ENCODE results near the gene VANGL1.

DNA sequence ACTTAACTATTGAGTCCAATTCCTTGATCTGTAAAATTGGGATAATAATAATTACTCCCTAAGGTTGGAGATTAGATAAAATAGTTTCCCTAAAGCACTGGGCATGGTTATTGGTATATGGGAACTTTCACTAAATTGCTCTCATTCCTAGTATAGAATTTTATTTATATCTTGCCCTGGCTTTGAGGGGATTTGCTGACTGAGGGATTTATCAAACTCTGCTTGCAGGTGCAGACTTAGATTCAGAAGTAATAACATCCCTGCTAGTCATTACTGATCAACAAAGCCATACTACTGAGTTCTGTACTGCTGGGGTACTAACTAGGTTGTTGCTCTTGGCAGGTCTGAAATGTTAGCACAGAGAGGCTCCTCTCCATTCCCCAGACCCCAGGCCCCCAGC, 84.8 kb downstream of the VANGL1 start:
- TF ChIP-seq, protein P1, sequence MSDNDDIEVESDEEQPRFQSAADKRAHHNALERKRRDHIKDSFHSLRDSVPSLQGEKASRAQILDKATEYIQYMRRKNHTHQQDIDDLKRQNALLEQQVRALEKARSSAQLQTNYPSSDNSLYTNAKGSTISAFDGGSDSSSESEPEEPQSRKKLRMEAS (IDR thresholded peaks at IDR 0.05) = no peak
- TF ChIP-seq, protein P2, sequence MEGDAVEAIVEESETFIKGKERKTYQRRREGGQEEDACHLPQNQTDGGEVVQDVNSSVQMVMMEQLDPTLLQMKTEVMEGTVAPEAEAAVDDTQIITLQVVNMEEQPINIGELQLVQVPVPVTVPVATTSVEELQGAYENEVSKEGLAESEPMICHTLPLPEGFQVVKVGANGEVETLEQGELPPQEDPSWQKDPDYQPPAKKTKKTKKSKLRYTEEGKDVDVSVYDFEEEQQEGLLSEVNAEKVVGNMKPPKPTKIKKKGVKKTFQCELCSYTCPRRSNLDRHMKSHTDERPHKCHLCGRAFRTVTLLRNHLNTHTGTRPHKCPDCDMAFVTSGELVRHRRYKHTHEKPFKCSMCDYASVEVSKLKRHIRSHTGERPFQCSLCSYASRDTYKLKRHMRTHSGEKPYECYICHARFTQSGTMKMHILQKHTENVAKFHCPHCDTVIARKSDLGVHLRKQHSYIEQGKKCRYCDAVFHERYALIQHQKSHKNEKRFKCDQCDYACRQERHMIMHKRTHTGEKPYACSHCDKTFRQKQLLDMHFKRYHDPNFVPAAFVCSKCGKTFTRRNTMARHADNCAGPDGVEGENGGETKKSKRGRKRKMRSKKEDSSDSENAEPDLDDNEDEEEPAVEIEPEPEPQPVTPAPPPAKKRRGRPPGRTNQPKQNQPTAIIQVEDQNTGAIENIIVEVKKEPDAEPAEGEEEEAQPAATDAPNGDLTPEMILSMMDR (IDR thresholded peaks at IDR 0.05; ENCODE audit: low read depth, low read length, missing input control) = no peak
- TF ChIP-seq, protein P3, sequence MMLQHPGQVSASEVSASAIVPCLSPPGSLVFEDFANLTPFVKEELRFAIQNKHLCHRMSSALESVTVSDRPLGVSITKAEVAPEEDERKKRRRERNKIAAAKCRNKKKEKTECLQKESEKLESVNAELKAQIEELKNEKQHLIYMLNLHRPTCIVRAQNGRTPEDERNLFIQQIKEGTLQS (IDR thresholded peaks at IDR 0.05) = no peak
- TF ChIP-seq RAD21 (IDR thresholded peaks at IDR 0.05) (no peak), GABPA (IDR thresholded peaks at IDR 0.05 in 1 of 2, conservative IDR thresholded peaks at IDR 0.05 in 1 of 2) (no peak)

Data from liver (tissue), 3 donors.